Measurements from ENCODE around the gene MPG.

Gene MPG

DNA sequence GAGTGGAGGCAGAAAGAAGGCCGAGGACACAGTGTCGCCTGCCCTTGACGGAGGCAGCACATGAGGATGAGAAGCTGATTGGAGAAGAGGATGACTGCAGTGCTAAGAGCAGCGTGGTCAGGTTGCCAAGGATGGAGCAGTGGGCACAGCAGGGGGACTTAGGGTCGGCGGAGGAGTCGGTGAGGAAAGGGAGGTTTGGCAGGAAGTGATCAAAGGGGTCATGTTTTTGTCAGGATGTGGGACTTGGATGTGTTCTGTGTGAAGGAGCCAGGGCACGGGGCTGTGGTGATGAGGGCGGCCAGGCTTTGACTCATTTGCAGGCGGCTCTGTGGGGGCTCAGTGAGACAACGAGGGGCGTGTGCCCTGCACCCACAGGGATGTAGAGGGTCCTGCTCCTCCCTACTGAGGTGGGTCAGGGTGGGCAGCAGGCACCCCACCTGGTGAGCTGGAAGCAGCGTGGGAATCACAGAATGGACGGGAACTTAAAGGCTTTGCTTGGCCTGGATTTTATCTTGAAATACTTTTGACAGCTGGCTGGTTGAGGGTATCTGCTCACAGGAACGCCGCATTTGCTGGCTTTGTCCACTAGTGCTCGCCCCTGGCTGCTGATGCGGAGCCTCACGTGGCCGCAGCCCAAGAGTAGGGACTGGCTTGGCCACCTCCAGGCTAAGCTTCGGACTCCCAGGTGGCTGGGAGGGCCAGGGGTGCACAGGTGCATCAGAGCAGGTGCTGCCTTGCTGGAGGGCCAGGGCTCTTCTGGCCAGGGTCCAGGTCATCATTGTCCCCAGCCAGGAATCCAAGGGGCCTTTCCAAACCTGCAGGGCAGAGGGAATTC, 6.0 kb downstream of the MPG start:
- DNase-seq, result peak; percentile 34 to 56

DNA sequence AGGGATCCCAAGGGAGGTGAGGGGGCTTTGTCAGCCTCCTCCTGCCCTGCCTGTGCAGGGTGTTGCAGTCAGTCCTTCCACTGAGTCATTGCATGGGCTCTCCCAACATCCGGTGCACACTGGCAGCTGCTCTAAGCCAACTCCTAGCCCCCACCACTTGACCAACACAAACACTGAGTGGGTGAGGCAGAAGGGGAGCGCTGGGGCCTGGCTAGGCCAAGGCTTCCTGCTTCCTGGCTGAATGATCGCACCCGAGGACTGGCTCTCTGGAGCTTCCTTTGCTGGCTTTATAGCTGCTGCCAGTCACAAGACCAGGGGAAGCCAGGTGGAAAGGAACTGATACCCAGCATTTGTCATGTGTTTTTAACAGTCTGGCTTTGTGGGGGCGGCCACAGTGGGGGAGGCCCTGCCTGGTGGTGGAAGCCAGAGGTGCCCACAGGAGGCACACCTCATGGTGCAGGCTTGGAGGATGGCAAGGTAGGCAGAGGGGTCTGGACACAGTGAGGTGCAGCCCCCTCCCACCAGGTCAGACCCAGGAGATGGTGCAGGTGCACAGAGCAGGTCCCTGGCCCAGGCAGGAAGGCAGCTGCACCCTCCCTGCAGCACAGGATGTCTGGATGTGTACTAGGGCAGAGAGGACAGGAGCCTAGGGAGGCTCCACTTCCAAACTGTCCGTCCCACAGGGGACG, 6.8 kb downstream of the MPG start:
- DNase-seq, result peak; percentile 90 to 96

DNA sequence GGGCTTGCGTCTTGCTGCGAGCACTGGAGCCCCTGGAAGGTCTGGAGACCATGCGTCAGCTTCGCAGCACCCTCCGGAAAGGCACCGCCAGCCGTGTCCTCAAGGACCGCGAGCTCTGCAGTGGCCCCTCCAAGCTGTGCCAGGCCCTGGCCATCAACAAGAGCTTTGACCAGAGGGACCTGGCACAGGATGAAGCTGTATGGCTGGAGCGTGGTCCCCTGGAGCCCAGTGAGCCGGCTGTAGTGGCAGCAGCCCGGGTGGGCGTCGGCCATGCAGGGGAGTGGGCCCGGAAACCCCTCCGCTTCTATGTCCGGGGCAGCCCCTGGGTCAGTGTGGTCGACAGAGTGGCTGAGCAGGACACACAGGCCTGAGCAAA, 7.4 kb downstream of the MPG start:
- DNase-seq, result no peak

DNA sequence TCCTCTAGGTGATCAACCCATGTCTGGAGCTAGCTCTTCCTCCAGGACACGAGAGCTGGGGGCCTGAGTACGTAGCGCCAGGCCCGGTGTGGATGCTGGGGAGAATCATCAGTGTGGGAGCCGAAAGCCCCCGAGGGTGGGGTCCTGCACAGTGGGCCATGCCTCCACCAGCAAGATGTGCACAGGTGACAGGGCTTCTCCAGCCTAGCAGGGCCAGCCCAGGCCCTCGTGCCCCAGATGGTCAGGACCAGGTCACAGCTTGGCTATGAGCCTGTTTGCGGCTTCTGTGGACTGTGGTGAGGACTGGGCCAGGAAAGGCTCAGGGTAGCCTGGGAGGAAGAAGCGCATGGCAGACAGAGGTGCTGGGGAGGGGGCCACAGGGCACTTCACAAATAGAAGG, 7.8 kb downstream of the MPG start:
- DNase-seq, result no peak

DNA sequence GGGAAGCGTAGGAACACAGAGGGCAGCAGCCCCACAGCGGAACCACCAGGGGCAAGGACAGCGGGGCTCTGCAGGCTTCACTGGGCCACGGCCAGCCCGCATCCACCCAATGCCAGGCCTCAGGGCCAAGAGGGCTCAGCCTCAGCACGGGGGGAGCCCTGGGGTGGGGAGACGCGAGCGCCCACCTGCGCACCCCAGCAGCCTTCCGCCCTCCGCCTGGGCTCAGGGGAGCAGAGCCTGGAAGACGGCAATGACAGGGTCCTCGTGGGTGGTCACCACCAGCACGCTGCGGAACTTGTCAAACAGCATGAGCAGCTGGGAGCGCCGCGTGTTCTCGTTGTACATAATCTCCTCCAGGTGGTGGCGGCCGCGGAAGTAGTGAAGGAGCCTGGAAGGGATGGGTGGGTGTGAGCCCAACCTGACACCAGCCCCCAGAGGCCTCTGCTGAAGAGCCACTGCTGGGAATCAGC, 8.5 kb downstream of the MPG start:
- no peak for DNase-seq

DNA sequence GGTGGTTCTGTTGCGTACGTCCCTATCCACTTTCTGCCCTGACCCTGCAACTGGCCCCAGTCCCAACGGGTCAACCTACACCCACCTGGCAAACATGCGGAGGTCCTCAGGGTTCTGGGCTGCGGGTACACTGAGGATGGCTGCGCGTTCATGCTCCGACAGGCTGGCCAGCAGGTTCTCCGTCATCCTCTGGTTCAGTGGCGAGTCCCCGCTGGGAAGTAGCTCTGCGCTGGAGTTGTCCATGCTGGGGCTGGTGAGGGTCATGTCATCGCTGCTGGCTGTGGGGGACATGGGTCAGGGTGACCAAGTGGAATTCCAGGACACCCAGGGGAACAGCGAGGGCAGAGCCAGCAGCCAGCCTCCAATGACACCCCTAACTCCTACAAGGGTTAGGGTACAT, 10.6 kb downstream of the MPG start:
- no peak for DNase-seq

DNA sequence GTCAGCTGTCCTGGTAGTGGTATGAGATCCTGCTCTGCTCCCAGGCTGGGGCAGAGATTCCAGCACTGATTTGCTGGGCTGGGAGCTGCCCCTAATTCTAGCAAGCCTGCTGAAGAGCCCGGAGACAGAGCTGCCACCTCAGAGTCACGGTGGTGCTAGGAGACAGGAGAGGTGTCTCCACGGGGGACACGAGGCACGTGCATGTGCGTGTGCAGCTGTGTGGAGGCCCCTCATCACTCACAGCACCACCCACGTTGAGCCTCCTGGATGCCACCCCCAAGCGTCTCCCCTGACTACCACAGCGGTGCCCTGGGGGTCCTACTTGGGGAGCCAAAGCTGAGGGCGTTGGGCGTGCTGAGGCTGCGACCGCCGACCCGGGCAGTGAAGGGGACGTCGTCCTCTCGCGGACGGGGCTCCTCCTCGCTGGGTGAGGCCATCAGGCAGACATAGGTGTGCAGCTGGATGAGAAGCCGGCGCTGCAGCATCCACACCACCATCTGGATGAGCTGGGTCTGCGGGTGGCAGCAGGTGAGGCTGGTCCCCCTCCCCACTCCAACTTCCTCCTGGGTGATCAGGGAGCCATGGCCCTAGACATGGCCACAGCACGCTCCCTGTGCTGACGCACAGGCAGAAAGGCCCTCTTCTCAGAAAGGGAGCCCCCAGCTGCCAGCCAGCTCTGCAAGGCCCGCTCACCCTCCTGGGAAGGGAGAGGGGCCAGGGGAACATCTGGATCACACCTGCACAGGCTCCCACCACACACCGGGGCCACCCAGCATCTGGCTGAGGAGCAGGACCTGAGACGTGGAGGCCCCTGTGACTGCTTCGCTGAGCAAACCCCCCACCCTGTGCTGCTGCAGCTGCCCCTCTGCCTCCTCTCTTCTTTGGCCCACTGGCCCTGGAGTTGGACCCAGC, 11.6 kb downstream of the MPG start:
- DNase-seq, result no peak

DNA sequence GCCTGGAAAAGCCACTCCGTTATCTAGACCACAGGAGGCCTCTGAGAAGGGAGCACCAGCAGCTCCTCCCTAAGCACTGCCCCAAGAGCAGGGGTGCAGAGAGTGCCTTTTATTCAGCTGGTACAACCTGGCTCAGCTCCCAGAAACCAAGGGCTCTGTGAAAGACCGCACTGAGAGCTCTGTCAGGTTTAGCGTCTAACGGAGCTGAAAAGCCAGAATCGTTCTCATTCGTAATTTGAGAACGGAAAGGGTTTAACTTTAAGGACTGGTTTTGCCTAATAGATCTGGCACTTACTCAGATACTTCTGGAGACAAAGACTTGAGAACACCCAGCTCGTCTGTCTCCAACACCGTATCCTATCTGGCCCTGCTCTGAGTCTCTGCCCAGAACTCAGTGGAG, 13.5 kb downstream of the MPG start:
- no peak for DNase-seq

DNA sequence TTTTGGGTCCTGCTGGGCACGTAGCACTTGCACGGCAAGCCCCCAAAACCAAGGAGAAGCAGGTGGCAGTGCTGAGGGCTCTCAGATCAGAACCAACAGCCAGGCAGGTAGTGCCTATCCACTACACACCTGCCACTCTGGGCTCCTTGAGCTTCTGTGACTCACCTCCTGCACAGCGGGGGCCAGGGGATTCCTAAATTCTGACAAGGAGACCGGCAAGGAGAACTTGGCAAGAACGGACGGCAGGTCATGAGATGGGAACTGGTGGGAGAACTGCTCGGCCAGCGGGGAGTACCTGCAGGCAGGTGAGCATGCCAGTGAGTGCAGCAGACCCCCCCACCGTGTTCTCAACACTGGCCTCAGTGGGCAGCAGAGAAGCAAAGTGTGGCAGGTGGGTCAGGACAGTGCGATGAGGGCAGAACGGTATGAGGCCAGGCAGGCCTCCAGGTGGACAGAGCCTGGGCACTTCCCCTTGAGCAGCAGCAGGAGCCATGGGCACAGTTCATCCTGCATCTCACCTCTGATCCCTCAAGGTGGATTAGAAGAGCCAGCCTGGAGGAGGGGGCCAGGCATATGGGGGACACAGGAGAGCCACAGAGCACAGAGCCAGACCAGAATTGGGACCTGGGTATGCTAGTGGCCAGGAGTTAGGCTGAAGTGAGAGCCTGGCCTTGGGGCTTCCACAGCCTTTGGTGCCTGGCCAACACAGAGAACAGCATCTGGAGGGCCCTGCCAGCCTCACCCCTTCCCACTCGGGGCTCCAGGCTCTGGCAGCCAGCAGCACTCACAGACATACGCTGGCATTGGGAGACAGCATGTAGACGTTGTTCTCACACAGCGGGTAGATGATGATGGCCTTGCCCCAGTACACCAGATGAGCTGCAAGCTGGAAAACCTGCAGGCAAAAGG, 14.7 kb downstream of the MPG start:
- DNase-seq, result no peak

DNA sequence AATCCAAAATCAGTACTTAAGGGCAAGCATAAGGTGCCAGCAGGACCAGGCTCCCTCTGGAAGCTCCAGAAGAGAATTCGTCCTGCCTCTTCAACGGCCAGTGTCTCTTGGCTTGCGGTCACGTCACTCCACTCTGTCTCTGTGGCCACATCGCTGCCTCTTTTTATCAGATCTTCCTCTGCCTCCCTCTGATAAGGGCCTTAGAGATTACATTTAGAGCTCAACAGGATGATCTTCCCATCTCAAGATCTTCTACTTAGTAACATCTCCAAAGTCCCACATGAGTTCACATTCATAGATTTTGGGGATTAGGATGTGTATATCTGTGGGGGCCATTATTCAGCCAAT, 16.9 kb downstream of the MPG start:
- no peak for DNase-seq

DNA sequence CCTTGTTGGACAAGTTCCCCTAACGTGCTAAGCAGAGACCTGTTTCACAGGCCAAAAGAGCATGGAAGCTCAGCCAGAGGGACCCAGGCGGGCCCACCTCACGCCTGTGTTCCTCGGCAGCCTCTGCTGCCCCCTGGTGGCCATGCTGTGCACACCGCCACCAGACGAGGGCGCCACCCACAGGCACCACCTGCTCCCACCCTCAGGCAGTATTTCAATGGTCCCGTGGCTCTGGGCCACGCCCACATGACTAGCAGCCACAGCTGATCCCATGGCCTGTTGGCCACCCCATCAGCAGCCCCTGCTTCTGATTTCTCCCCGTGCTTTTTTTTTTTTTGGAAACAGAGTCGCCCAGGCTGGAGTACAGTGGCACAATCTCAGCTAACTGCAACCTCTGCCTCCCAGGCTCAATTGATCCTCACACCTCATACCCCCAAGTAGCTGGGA, 18.9 kb downstream of the MPG start:
- DNase-seq, result peak; percentile 92 to 94

DNA sequence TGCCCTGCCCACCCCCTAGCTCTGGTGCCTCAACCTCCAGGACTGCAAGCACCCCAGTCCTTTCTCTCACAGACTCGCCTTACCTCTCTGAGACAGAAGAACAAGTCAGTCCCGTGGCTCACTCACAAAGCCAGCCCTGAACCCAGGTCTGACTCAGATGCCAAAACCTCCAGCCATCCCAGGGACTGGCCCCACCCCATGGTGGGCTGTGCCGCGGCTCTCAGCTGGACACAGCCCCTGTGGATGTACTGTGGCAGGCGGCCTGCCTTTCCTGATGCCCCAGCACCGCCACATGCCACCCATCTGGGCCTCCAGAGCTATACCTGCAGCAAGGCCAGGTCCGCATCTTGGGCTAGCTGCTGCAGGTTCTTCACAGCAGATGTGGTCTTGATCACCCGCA, 19.8 kb downstream of the MPG start:
- no peak for DNase-seq

DNA sequence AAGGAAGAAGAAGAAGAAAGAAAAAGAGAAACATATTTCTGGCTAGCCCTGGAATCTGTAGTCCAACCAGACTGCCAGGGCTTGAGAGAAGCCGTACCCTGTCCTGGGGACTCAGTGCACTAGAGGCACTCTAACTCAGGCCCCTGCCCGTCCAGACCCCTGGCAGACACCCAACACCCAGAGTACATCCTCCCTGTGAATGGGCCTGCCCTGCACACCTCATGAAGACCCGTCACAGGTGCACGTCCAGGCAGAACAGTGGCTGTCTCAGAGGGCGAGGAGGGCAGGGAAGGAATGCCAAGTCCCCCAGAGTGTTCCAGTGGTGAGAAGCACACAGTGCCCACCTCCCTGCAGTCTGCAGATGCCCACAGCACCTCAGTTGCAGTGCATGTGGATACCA, 23.0 kb downstream of the MPG start:
- DNase-seq, result no peak

DNA sequence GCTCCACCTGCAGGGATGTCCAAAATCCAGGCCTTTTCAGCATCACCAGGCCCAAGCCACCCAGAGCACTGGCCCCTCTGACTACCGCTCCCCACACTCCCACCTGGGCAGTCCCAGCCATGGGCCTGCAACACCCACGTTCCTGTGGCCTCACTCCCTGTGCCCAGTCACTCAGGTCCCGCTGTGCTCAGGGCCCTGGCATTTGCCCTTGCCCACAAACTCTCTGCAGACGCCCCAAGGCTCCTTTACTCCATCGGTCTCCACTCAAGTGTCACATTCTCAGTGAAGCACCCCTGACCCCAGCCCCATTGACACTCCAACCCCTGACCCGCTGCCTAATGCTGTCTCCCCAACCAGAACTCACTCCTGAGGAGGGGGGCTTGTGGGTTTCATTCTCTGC, 23.6 kb downstream of the MPG start:
- no peak for DNase-seq

DNA sequence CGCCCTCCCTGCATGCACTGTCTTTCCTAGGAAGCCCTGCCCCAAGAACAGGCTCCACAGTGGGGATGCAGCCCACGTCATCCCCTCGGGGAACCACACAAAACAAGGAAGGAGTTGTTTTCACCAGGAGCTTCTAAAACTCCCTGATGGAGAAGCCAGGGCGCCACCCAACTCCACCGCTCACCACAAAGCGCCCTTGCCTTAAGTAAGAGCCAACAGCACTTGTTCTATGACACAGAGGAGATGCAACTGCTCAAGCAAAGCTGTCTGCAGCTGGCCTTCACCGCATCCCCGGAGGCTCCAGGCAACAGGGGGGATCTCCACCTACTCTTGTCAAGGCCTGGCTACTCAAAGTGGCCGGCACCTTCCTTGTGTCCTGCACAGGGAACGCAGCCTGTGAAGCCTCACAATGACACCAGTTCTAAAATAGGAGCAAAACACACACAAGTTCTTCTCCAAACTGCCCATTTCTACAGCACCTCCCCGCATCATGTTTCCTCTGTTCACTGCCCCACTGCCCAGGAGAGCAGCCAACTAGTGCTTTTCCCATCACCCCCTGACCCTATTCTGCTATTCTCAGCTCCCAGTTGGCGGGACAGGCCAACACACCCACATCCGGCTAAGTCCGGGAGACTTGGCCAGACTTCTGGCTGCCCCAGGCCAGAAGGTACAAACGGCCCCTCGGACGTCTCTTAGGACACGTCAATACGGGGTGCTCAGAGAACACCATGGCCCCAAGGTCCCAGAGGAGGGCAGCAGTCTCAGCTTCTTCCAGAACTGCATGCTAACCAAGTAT, 24.2 kb downstream of the MPG start:
- no peak for DNase-seq

DNA sequence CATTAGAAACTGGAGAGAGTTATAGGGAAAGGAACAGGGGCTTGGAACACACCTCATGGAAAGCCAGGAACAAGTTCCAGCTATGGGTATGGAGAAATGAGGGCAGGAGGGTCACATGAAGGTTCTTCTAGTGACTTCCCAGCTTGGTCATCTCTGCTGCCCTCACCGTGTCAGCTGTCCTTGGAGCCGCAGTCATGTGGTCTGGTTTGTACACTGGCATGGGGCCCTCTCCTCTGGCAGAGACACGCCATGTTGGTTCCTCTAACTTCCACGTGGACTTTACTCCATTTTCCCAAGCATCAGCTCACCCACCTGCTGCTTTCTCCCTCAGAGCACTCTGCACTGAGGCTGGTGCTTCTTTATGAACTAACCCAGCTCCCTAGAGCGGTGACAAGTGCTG, 26.3 kb downstream of the MPG start:
- peak; percentile 10 to 42 for DNase-seq

DNA sequence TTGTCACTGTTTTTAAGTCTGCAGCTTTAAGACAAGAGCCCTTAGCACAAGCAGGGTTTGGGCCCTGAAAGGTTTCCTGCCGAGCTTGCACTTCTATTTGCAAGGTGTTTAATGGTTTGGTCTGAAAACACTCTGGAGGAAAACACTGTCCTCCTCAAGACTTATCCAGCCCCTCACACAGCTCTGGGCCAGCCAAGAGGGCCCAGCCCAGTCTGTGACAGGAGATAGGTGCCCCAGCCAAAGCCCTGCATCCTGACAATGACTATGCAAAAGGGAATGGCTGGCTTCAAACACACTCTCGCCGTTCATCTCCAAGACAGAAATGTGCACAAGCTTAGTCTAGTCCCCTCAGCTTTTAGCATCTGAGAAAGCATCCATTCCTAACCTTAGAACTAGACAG, 26.9 kb downstream of the MPG start:
- no peak for DNase-seq

DNA sequence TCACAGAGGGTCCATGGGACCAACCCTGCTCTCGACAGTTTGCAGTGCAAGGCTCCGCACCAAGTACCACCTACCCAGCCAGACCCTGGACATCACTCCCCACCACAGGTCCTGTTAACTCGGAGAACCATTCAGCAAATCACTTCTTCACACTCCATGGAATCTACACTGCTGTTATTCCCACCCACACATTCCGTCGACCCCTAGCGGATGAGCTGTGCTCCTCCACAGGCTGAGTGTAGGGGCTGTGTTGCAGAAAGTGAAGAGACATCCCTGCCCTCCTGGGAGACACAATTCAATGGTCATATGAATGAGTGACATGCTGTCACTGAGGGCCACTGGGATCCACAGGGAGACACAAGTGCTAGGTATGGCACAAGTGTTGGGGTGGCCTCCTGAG, 27.5 kb downstream of the MPG start:
- DNase-seq, result no peak

DNA sequence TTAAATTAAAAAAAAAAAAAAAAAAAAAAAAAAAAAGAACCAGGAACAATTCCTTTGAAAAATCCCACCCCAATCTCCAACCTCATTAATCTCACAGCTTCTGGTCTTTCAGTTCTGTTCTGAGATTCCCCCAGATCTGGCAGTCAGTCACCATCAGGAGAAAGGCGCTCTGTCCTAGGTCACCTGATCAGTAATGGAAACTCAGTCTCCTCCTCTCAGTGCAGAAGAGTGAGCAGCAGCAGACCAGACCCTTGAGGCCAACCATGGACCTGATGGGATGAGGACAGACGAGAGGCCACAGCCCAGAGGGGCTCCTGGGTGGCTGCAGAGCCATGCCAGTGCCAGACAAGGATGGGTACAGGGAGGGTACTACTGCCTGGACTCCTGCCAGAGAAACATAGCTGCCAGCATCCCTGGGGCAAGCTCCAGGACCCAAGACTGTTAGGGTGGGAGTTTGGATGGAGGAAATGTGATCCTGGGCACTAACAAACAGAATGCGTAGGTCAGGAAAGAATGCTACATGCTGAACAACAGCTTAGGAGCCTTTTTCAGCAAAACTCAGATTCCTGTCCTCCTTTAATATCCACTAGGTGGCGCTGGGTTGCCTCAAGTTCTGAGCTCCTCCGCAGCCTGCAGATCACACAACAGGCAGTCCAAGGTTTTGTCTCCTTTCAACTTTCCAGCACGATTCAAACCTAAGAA, 28.7 kb downstream of the MPG start:
- DNase-seq, result peak; percentile 73

DNA sequence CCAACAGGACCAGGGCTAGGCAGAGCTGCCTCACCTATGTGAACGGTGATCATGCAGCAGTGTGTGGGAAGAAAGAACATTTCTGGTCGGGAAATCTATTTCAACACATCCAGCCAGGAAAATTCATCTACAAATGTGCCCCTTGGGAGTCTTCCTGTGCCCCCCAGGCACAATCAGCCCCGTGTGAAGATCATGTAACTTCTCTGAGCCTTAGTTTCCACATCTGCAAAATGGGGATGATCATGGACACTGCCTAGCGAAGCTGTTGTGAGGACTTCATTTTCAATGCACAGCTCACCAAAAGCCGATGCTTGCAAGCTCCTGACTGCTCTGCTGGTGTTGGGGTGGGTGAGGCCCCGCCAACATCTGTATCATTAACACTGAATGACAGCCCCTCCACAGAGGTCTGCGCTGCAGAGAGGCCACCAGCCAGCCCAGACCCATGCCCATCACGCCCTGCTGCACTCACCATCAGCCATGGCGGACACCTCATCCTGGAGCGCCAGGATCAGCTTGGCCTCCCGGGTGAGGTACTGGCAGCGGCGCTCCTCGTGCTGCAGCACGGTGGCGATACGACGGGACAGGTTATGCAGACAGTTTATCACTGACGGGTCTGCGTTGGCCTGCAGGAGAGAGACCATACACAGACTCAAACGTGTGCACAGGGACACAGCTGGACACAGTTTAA, 34.3 kb downstream of the MPG start:
- DNase-seq, result no peak
